IPS DF 6.9 (cell line): Measurements from ENCODE around the gene ROBO1.

ENCODE experiments used
- DNase-seq: peaks from one replicate; pipeline ENCODE4 v3.0.0-alpha.2; 2013; ENCODE audit warnings: low read depth, low spot score
- H3K27ac ChIP-seq: one replicate; pipeline ENCODE4 v1.5.1; 2013; ENCODE audit warnings: low read length, control low read depth
- H3K27me3 ChIP-seq: 2 replicates; pipeline ENCODE4 v1.6.1; 2013; ENCODE audit warnings: mild to moderate bottlenecking, low read length; ENCODE audit not compliant: control insufficient read depth, insufficient read depth
- H3K36me3 ChIP-seq: 2 replicates; pipeline ENCODE4 v1.6.1; 2013; ENCODE audit warnings: low read length; ENCODE audit not compliant: control insufficient read depth, insufficient read depth
- H3K4me1 ChIP-seq: 2 replicates; pipeline ENCODE4 v1.6.1; 2013; ENCODE audit warnings: low read length; ENCODE audit not compliant: control insufficient read depth, insufficient read depth
- H3K4me3 ChIP-seq: 2 replicates; pipeline ENCODE4 v1.5.1; 2013; ENCODE audit warnings: mild to moderate bottlenecking, low read length
- H3K9me3 ChIP-seq: 2 replicates; pipeline ENCODE4 v1.6.1; 2013; ENCODE audit warnings: low read length, inconsistent platforms; ENCODE audit not compliant: control insufficient read depth, insufficient read depth
- WGBS: extraction: QIAGEN DNeasy Blood & Tissue Kit; methylation state at CpG from one replicate; pipeline ENCODE4 v1.1.7; 2013; ENCODE audit warnings: mixed read lengths, missing lambda C conversion rate; ENCODE audit not compliant: insufficient read length, insufficient coverage; 5-methylcytosine and 5-hydroxymethylcytosine counted together

The ROBO1 gene

DNA sequence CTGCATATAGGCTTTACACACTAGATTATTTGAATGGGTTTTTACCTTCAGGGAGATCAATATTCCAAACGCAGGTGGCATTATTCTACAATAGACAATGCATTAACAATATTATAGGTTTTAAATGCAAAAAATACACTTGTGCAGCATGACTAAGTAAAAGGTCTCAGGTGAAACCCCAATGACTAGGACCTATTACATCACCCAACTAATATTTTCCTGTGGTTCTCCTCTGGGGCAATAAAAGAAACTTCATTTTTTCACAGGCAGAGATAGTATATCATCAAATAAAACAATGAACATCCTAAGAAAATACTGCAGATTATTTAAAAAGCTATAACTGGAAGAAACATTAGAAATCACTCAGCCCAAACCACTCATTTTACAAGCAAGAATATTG is 375.3 kb downstream of the ROBO1 start:
- H3K27ac ChIP-seq: no peak overlapping the region
- no peak for DNase-seq
- H3K36me3 ChIP-seq: no peaks in the 10 kb centered on the region
- H3K9me3 ChIP-seq: no peaks in the 10 kb centered on the region
- no CpG with 5 or more reads among the region's 1 CpG for WGBS
- no peaks in the 10 kb centered on the region for H3K27me3 ChIP-seq
- no peaks in the 10 kb centered on the region for H3K4me1 ChIP-seq
- H3K4me3 ChIP-seq: no peak overlapping the region

DNA sequence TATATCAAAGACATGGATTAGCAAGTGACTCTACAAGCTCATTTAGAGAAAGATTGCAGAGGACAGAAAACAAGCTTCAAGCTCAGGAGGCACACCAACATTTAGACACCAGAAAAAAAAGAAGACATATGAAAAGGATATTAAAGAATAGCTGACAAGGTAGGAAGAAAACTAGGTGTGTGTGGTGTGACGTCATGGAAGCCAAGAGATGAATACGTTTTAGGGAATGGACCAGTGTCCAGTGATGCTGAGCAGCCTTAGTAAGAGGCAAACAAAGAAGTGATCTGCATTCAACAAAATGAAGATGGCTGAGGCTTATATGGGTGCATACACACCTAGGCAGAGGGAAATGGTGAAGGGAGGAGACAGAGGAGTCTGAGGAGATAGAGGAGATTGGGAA is 377.4 kb downstream of the ROBO1 start:
- H3K27ac ChIP-seq: no peak overlapping the region
- H3K4me3 ChIP-seq: no peak overlapping the region
- WGBS: no CpG with 5 or more reads among the region's 2 CpGs
- no peak for DNase-seq
- H3K4me1 ChIP-seq: no peaks in the 10 kb centered on the region
- H3K36me3 ChIP-seq: no peaks in the 10 kb centered on the region
- H3K9me3 ChIP-seq: no peaks in the 10 kb centered on the region
- no peaks in the 10 kb centered on the region for H3K27me3 ChIP-seq

DNA sequence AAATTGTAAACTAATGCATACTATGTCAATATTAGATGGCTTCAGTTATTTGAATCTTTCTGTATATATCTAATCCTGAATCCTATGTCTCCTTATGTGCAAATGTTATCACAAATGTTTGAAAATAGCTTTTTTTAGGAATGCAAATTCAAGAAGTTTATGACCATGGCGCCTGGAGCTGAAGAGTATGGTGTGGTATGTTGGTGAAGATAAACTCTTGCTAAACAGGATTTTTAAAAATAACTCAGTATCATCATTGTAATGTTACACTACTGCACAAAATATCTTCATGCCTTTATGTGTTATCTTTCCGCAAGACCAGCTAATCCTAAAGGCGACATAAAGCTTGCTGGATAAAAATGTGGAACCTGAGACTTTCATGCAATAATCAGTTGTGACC is 382.6 kb downstream of the ROBO1 start:
- Histone ChIP-seq H3K4me3 (no peak overlapping the region), H3K27me3 (no peaks in the 10 kb centered on the region), H3K36me3 (no peaks in the 10 kb centered on the region), H3K9me3 (no peaks in the 10 kb centered on the region), H3K4me1 (no peaks in the 10 kb centered on the region), H3K27ac (no peak overlapping the region)
- no CpG with 5 or more reads among the region's 3 CpGs for WGBS
- DNase-seq: no peak

GRCh38 chr3:79383402-79384012 is 384.3 kb downstream of the ROBO1 start:
- Histone ChIP-seq H3K4me1 (no peaks in the 10 kb centered on the region), H3K4me3 (no peak overlapping the region), H3K27ac (no peak overlapping the region), H3K9me3 (no peaks in the 10 kb centered on the region), H3K36me3 (no peaks in the 10 kb centered on the region), H3K27me3 (no peaks in the 10 kb centered on the region)
- WGBS: no CpG with 5 or more reads among the region's 3 CpGs
- DNase-seq: no peak

- DNase-seq: no peak
- Histone ChIP-seq H3K4me3 (no peak overlapping the region), H3K27ac (no peak overlapping the region), H3K4me1 (no peaks in the 10 kb centered on the region), H3K27me3 (no peaks in the 10 kb centered on the region), H3K9me3 (no peaks in the 10 kb centered on the region), H3K36me3 (no peaks in the 10 kb centered on the region)
- no CpG with 5 or more reads among the region's 4 CpGs for WGBS
Measured at GRCh38 chr3:79380581-79380980, 387.2 kb downstream of the ROBO1 start.

- H3K27ac ChIP-seq: no peak overlapping the region
- no peaks in the 10 kb centered on the region for H3K4me1 ChIP-seq
- WGBS: no CpG with 5 or more reads among the region's 3 CpGs
- H3K9me3 ChIP-seq: no peaks in the 10 kb centered on the region
- H3K27me3 ChIP-seq: no peaks in the 10 kb centered on the region
- no peak for DNase-seq
- no peaks in the 10 kb centered on the region for H3K36me3 ChIP-seq
- H3K4me3 ChIP-seq: no peak overlapping the region
Measured at GRCh38 chr3:79378064-79378463, 389.7 kb downstream of the ROBO1 start.

GRCh38 chr3:79369306-79369705 is 398.5 kb downstream of the ROBO1 start:
- Histone ChIP-seq H3K36me3 (no peaks in the 10 kb centered on the region), H3K27me3 (no peaks in the 10 kb centered on the region), H3K4me1 (no peaks in the 10 kb centered on the region), H3K4me3 (no peak overlapping the region), H3K27ac (no peak overlapping the region), H3K9me3 (no peaks in the 10 kb centered on the region)
- DNase-seq: no peak
- no CpG with 5 or more reads among the region's 1 CpG for WGBS

GRCh38 chr3:79368403-79368802 is 399.4 kb downstream of the ROBO1 start:
- Histone ChIP-seq H3K9me3 (no peaks in the 10 kb centered on the region), H3K4me1 (no peaks in the 10 kb centered on the region), H3K36me3 (no peaks in the 10 kb centered on the region), H3K27me3 (no peaks in the 10 kb centered on the region), H3K4me3 (no peak overlapping the region), H3K27ac (no peak overlapping the region)
- WGBS: no CpG with 5 or more reads among the region's 3 CpGs
- DNase-seq: no peak

DNA sequence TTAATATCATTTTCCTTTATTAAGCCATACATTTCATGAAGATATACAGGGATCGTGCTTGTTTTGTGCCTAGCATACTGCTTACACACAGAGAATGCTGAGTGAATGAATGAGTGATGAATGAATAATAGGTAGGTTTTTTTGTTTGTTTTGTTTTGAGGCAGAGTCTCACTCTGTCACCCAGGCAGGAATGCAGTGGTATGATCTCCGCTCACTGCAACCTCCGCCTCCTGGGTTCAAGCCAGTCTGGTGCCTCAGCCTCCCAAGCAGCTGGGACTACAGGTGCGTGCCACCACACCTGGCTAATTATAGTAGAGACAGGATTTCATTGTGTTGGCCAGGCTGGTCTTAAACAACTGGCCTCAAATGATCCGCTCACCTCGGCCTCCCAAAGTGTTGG is 400.0 kb downstream of the ROBO1 start:
- Histone ChIP-seq H3K36me3 (no peaks in the 10 kb centered on the region), H3K9me3 (no peaks in the 10 kb centered on the region), H3K27me3 (no peaks in the 10 kb centered on the region), H3K27ac (no peak overlapping the region), H3K4me3 (no peak overlapping the region), H3K4me1 (no peaks in the 10 kb centered on the region)
- no CpG with 5 or more reads among the region's 6 CpGs for WGBS
- DNase-seq: no peak

DNA sequence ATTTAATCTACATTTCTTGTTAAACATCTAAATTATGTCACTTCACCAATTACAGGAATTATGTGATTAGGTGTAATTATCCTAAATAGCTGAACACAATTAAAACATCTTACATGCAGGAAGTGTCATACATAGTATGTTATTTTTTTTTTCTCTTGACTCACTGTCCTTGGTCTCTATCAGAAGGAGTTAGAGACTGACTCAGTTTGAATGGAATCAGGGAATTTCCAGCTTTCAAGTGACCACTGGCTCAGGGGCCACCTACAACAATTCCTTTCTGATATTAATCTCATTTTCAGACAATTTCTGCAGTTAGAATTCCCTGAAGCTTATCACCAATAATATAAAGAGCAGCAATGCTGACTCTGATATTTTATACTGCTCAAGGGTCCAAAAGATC is 400.7 kb downstream of the ROBO1 start:
- Histone ChIP-seq H3K36me3 (no peaks in the 10 kb centered on the region), H3K27ac (no peak overlapping the region), H3K4me3 (no peak overlapping the region), H3K27me3 (no peaks in the 10 kb centered on the region), H3K9me3 (no peaks in the 10 kb centered on the region), H3K4me1 (no peaks in the 10 kb centered on the region)
- DNase-seq: no peak

DNA sequence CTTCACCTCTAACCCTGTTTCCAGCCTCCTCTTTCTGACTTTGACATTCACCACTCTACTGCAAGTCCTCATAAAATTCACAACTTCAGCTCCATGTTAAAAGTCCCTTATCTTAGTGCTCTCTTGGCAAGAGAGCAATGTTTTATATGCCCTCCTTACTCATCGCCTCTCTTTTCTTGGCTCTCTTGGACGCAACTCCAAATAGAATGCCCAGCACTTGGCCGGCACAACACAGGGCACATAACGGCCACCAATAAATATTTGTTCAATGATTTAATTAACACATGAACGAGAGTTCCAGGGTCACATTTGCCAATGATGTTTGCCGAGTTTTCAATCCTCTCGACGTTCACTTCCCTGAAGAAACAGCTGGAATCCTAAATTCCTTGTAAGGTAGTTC is 401.4 kb downstream of the ROBO1 start:
- Histone ChIP-seq H3K4me1 (no peaks in the 10 kb centered on the region), H3K4me3 (no peak overlapping the region), H3K36me3 (no peaks in the 10 kb centered on the region), H3K27me3 (no peaks in the 10 kb centered on the region), H3K9me3 (no peaks in the 10 kb centered on the region), H3K27ac (no peak overlapping the region)
- WGBS: no CpG with 5 or more reads among the region's 8 CpGs
- no peak for DNase-seq
